ENCODE results near the gene MYBBP1A.

Gene MYBBP1A

GRCh38 chr17:4569591-4569990, 14.4 kb upstream of the MYBBP1A start:
- no peak for DNase-seq

- DNase-seq, result no peak
These were observed 11.6 kb upstream of the MYBBP1A start for GRCh38 chr17:4566785-4567184.

- peak; percentile 36 for DNase-seq
These were observed 10.3 kb upstream of the MYBBP1A start for GRCh38 chr17:4565209-4566141.

DNA sequence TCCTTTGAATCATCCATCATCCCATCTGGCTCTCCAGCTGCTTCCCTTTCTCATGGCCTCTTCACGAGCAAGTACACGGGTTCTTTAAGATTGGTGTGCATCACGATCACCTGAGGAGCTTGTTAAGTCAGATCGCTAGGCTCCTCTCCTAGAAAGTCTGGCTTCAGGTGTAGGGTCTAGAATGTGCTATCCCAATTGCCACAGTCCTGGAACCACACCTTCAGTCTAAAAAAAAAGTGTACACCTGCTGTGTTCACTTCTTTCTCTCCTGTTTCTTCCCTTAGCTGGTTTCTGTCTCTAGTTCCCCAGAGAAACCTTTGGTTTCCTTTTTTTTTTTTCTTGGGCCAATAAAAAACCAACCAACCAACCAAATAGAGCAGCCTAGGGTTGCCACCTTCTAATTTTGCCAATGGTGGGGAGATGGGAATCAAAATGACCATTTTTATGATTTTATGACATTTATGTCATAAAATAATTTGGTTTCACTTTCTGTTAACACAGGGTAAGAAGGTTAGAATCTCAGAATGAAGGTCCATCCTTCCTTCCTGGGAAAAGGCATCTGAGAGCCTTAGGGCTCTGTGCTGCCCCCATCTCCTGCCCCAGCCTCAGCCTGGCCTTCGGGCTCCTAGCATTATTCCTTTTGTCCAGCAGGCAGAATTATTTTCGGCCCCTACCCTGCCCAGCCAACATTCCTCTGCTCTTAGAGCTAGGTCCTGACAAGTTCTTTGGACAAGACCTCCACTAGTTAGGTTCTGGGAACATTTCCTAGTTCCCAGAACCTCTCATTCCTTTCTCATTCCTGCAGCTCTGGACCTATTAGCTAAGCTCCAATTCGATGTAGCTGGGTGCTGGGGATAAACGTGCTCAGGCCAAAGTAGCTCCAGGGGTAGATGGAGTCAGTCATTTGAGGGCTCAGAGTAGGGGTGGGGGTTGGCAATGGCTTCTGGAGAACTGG, 7.1 kb upstream of the MYBBP1A start:
- DNase-seq, result no peak

GRCh38 chr17:4560837-4561256, 5.7 kb upstream of the MYBBP1A start:
- DNase-seq, result no peak

DNA sequence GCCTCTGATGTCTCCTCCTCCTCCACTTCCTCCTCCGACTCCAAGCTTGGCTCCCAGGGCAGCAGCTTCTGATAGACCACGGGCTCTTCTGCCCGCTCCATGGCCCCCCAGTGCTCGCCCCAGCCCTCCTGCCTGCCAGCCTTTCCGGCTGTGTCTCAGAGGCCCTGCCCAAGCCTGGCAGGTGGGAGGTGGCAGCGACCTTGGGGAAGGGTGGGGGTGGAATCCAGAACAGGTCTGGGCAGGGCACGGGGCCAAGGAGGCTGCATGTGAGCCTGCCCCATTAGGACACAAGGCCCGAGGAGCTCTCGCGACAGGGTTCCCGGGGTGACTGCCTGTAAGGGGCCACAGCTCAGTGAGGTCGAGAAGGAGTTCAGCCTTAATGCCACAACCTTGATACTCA, 5.2 kb upstream of the MYBBP1A start, which contains the start of gene GGT6:
Gene GGT6 (minus strand): TSS at position 157 of the 400 bp plus-strand sequence. CDS start 56 bp downstream, at position 101.
- no peak for DNase-seq

DNA sequence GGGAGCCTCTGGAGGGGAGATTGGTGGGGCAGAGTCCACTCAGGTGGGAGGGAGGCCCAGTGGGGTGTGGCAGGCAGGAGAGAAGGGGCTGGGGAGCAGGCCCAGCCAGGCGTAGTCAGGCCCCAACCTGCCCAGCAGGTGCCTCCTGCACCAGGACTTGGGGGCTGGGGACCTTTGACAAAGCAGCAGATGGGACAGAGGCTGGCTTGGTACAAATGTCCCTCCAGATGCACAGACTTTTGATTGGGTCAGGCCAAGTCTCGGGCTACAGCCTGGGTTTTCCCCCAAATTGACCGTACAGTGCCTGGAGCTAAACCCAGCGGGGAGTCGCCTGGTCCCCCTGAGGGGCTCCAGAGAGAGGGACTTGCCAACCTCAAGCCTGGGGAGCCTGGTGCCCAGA, 4.8 kb upstream of the MYBBP1A start:
- DNase-seq, result no peak

GRCh38 chr17:4559139-4559791, 4.1 kb upstream of the MYBBP1A start:
- no peak for DNase-seq

- no peak for DNase-seq
These were observed 3.3 kb upstream of the MYBBP1A start for GRCh38 chr17:4558347-4558971.

DNA sequence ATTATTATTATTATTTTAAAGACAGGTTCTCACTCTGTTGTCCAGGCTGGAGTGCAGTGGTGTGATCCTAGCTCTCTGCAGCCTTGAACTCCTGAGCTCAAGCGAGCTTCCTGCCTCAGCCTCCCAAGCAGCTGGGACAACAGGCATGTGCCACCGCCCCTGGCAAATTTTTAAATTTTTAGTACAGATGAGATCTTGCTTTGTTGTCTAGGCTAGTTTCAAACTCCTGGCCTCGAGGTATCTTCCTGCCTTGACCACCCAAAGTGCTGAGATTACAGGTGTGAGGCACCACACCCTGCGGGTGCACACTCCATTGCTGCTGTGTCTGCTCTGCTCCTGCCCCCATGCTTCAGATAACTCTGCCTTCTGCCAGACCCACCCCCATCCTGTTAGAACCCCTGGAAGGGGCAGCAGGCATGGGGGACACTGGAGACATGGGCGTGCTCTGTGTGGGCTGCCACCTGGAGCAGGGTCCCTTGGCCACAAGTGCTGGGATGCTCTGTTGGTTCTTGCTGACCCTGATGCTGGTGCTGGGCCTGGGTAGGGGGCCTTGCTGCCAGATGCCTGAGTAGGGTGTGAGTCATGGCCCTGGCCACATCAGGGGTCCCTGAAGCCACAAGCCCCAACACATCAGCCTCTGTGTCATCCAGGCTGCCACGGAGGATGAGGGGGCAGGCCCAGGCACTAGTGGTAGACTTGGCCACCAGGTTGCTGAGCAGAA, 2.6 kb upstream of the MYBBP1A start:
- no peak for DNase-seq

DNA sequence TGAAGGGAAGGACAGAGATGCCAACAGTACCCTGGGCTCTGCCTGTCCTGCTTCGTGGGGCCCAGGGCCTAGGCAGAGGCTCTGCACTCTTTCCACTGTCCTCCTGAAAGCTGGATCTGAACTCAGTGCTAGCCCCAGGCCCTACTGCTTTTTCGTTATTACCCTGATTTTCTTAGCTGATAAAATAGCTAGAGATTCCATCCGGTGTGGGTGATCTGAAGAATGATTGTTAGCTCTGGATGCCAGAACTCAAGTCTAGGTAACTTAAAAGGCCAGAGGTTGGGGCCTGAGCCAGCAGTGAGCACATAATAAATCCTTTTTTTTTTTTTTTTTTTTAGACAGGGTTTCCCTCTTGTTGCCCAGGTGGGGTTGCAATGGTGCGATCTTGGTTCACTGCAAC, 1.8 kb upstream of the MYBBP1A start:
- DNase-seq, result no peak

DNA sequence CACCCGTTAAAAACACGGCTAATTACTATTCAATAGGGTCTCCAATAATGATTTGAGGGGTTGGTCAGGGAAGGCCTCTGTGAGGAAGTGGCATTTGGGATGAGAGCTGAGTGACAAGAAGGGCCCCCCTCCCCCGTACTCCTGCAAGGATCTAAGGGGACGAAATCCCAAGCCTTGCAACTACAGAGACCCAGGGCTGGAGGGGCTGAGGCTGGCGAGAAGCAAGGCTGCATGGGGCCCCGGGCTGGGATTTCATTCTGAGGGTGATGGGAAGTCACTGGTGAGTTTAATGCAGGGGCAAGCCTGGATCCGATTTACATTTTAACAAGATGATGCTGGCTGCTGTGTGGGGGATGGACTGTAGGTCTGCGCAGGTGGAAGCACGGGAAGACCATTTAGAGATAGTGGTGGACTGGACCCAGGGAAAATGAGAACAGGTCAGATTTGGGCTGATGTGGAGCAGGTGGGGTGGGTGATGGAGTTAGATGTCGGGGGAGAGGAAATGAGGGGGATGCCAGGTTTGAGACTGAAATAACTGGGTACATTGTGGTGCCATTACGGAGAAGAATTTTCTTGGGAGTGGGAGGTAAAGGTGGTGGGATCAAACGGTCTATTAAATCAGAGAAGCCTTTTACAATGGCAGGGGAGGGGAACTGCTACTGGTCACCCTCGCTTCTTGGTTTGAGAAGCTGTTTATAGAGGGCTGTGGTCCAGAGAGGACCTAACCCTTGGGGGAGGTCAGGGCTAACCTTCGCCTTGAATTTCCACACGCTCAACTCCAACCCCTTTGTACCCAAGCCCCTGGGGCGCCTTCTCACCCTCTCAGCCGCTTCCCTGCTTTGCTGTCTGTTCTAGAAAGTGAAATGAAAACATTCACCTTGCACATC, 932 bp upstream of the MYBBP1A start:
- DNase-seq, result no peak

DNA sequence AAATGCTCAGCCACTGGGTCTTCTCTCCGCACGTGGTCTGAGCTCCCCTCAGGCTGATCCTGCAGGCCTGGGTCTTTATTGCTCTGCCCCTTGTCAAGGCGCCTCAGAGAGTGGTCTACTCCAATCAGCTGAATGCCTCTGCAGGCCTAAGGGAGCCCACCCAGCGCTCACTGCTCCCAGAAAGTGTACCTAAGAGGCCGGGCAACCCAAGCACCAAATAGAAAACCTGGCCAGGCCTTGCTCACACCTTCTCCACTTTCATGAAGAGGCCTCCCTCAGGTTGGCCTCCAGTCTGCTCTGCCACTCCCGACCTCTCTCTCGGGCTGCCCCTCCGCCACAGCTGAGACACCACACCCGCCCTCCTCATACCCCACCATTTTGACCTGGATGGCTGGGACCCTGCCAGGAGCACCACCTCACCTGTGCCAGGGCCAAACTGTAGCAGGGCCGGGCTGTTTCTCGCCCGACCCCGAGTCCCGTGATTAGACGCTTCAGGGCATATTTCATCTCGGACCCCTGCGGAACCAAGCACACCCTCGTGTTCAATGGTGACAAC, 665 bp downstream of the MYBBP1A start:
- no peak for DNase-seq

DNA sequence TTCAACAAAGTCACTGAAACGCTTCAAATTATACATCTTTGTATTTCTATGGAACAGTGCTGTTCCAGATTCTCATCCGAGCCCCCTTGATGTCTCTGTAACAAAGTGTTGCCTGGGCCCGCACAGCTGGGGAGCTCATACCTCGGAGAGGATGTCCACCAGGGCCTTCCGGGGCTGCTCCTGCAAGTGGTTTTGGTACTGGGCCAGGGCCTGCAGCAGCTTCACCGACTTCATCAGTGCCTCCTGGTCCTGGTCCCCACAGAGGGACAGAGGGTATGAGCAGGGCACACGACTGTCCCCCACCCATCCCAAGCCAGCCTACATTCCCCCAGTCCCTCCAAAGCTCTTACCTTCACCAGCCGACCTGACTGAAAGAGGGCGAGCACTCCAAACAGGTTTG, 1.5 kb downstream of the MYBBP1A start:
- DNase-seq, result no peak

GRCh38 chr17:4551796-4552525, 3.2 kb downstream of the MYBBP1A start:
- DNase-seq, result no peak

GRCh38 chr17:4551141-4551540, 4.0 kb downstream of the MYBBP1A start:
- DNase-seq, result no peak

DNA sequence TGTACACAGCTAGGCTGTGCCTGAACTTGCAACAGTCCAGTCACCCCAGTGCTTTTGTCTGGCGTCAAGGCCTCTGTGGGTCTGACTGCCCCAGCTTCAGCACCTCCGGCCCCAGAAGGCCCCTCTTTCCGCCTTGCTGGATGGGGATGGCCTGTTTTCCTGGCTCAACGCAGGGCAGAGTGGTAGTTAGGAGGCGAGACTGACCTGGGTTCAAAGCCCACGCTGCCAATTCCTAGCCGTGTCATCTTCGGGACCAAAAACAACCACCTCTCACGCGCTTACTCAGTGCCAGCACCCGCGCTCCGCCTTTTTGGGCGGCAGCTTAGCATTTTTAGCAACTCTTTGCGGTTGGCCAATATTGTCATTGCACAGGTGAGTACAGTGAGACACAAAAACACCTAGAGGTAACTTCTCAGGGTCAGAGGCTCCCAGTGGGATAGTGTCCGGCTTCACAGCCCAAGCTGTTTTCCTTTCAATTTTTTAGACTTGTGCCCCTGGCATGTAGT, 4.6 kb downstream of the MYBBP1A start:
- DNase-seq, result no peak

DNA sequence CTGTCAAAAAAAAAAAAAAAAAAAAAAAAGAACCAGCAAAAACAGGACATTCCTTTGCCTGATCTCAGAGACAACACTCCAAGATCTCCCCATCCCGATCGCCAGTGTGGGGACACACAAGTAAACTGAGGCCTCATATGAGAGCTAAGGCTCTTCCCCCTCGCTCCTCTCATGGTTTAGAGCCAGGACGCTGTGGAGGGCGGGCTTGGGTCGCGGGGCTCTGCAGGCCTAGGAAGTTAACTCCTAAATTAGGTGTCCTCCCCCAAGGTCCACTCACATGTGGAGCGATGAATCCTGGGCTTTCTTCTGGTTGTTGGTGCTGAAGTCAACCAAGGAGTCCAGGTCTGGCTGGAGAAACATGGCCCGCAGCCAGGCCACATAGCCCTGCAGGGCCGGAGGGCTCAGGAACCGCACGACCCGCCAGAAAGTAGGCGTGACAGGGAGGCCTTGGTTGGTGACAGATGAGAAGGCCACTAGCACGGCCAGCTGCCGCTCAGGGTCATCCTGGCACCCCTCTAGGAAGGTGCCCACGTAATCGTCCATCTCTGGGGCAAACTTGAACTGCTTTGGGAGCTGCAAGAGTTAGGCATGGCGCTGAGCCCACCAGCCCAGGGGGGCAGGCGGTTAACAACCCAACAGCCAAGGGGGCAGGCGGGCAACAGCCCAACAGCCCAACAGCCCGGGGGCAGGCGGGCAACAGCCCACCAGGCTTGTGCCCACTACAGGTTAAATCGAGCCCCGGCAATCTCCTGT, 5.2 kb downstream of the MYBBP1A start:
- DNase-seq, result no peak
